H9 (cell line): ENCODE data around the gene CDC42EP4. TPM values are rescaled to one million over a fixed set of nuclear protein-coding genes. Genes with fewer than 3 reads are reported as not detected.

Source experiments
- DNase-seq: peaks from one replicate; pipeline ENCODE4 v3.0.0-alpha.2; 2017
- H2AFZ ChIP-seq: one replicate; pipeline ENCODE4 v1.6.1; 2013; ENCODE audit warnings: mild to moderate bottlenecking, low read length, control low read depth, moderate library complexity
- H2AK5ac ChIP-seq: 2 replicates; pipeline ENCODE4 v1.6.1; 2013; ENCODE audit warnings: low read length, control low read depth, mixed read lengths; ENCODE audit not compliant: insufficient read length
- H2BK120ac ChIP-seq: one replicate; pipeline ENCODE4 v1.6.1; 2013; ENCODE audit warnings: low read depth, mild to moderate bottlenecking, low read length, control low read depth, inconsistent platforms; ENCODE audit not compliant: poor library complexity, severe bottlenecking
- H2BK12ac ChIP-seq: 2 replicates; pipeline ENCODE4 v1.6.1; 2013; ENCODE audit warnings: low read length, control low read depth, mixed read lengths, low read depth; ENCODE audit not compliant: insufficient read length
- H2BK15ac ChIP-seq: 2 replicates; pipeline ENCODE4 v1.6.1; 2013; ENCODE audit warnings: low read depth, low read length, control low read depth
- H2BK20ac ChIP-seq: one replicate; pipeline ENCODE4 v1.6.1; 2013; ENCODE audit warnings: low read depth, mild to moderate bottlenecking, low read length, control low read depth, inconsistent platforms; ENCODE audit not compliant: poor library complexity, severe bottlenecking
- H2BK5ac ChIP-seq: 2 replicates; pipeline ENCODE4 v1.6.1; 2013; ENCODE audit warnings: low read length, control low read depth, mixed read lengths; ENCODE audit not compliant: insufficient read length
- H3K14ac ChIP-seq: 2 replicates; pipeline ENCODE4 v1.6.1; 2013; ENCODE audit warnings: low read length, control low read depth; ENCODE audit not compliant: insufficient read depth
- H3K18ac ChIP-seq: 2 replicates; pipeline ENCODE4 v1.6.1; 2013; ENCODE audit warnings: low read depth, mild to moderate bottlenecking, mixed read lengths, low read length, control low read depth; ENCODE audit not compliant: insufficient read length
- H3K23ac ChIP-seq: 2 replicates; pipeline ENCODE4 v1.6.1; 2013; ENCODE audit warnings: low read length, control low read depth, mixed read lengths, low read depth; ENCODE audit not compliant: insufficient read length
- H3K23me2 ChIP-seq: 2 replicates; pipeline ENCODE4 v1.6.1; 2013; ENCODE audit warnings: low read depth, mild to moderate bottlenecking, mixed read lengths, low read length, control low read depth; ENCODE audit not compliant: insufficient read length, poor library complexity, severe bottlenecking
- H3K27ac ChIP-seq: 2 replicates; pipeline ENCODE4 v1.5.1; 2013; ENCODE audit warnings: low read length, control low read depth, mixed read lengths, low read depth; ENCODE audit not compliant: insufficient read length
- H3K27me3 ChIP-seq: 2 replicates; pipeline ENCODE4 v1.6.1; 2013; ENCODE audit warnings: low read length, control low read depth, inconsistent platforms; ENCODE audit not compliant: insufficient read depth
- H3K4ac ChIP-seq: 2 replicates; pipeline ENCODE4 v1.6.1; 2013; ENCODE audit warnings: low read depth, mild to moderate bottlenecking, control low read depth, inconsistent platforms, low read length, moderate library complexity
- H3K4me1 ChIP-seq: 2 replicates; pipeline ENCODE4 v1.6.1; 2013; ENCODE audit warnings: low read length, control low read depth, inconsistent platforms; ENCODE audit not compliant: insufficient read depth
- H3K4me2 ChIP-seq: 2 replicates; pipeline ENCODE4 v1.6.1; 2013; ENCODE audit warnings: low read length, control low read depth, mixed read lengths; ENCODE audit not compliant: insufficient read length, insufficient read depth
- H3K56ac ChIP-seq: 2 replicates; pipeline ENCODE4 v1.6.1; 2013; ENCODE audit warnings: low read depth, mild to moderate bottlenecking, mixed read lengths, low read length, control low read depth; ENCODE audit not compliant: insufficient read length
- H3K79me1 ChIP-seq: 2 replicates; pipeline ENCODE4 v1.6.1; 2013; ENCODE audit warnings: low read depth, mild to moderate bottlenecking, moderate library complexity, low read length, control low read depth, inconsistent platforms; ENCODE audit not compliant: insufficient read depth, poor library complexity, severe bottlenecking
- H3K79me2 ChIP-seq: 2 replicates; pipeline ENCODE4 v1.6.1; 2013; ENCODE audit warnings: low read length, control low read depth, inconsistent platforms; ENCODE audit not compliant: insufficient read depth
- H3K9ac ChIP-seq: 2 replicates; pipeline ENCODE4 v1.6.1; 2013; ENCODE audit warnings: low read length, control low read depth, mixed read lengths; ENCODE audit not compliant: insufficient read length; ENCODE audit errors: extremely low read depth
- H3K9me3 ChIP-seq: one replicate; pipeline ENCODE4 v1.6.1; 2013; ENCODE audit warnings: low read depth, low read length, inconsistent platforms; ENCODE audit not compliant: control insufficient read depth
- H3T11ph ChIP-seq: one replicate; pipeline ENCODE4 v1.6.1; 2013; ENCODE audit warnings: mild to moderate bottlenecking, low read length, control low read depth, inconsistent platforms
- H4K20me1 ChIP-seq: one replicate; pipeline ENCODE4 v1.6.1; 2013; ENCODE audit not compliant: control insufficient read depth, insufficient read length, insufficient read depth
- H4K5ac ChIP-seq: 2 replicates; pipeline ENCODE4 v1.6.1; 2013; ENCODE audit warnings: low read depth, mild to moderate bottlenecking, mixed read lengths, low read length, control low read depth; ENCODE audit not compliant: insufficient read length
- H4K8ac ChIP-seq: replicated peaks from 2 replicates; pipeline ENCODE4 v1.6.1; 2013; ENCODE audit warnings: low read length, control low read depth, mixed read lengths, low read depth; ENCODE audit not compliant: insufficient read length
- H4K91ac ChIP-seq: 2 replicates; pipeline ENCODE4 v1.6.1; 2013; ENCODE audit warnings: low read depth, mild to moderate bottlenecking, moderate library complexity, mixed read lengths, low read length, control low read depth; ENCODE audit not compliant: insufficient read length
- H3K27ac Mint-ChIP-seq, 3 experiments: 2 replicates in 2 of 3; 3 replicates in 1 of 3; pipeline ENCODE4 v1.8.0; 2020 to 2021; ENCODE audit warnings: mixed read lengths in 3 of 3, mild to moderate bottlenecking in 1 of 3, moderate library complexity in 1 of 3
- H3K27me3 Mint-ChIP-seq: 2 replicates; pipeline ENCODE4 v1.8.0; 2021; ENCODE audit warnings: low read depth, mild to moderate bottlenecking, moderate library complexity, mixed read lengths
- H3K36me3 Mint-ChIP-seq, 3 experiments: 2 replicates in 2 of 3; 3 replicates in 1 of 3; pipeline ENCODE4 v1.8.0; 2020 to 2021; ENCODE audit warnings: low read depth in 3 of 3, mixed read lengths in 3 of 3; ENCODE audit not compliant: insufficient read depth in 1 of 3
- H3K4me1 Mint-ChIP-seq, 2 experiments: 2 replicates each; pipeline ENCODE4 v1.8.0; 2020; ENCODE audit warnings: mixed read lengths in 2 of 2
- H3K4me3 Mint-ChIP-seq, 2 experiments: 2 replicates in 1 of 2; 3 replicates in 1 of 2; pipeline ENCODE4 v1.8.0; 2020 to 2021; ENCODE audit warnings: mild to moderate bottlenecking in 2 of 2, mixed read lengths in 2 of 2, moderate library complexity in 1 of 2
- H3K9me3 Mint-ChIP-seq, 2 experiments: 2 replicates in 1 of 2; 3 replicates in 1 of 2; pipeline ENCODE4 v1.8.0; 2020; ENCODE audit warnings: mild to moderate bottlenecking in 2 of 2, mixed read lengths in 2 of 2, moderate library complexity in 1 of 2
- CTCF ChIP-seq: fragments of 200-600 bp; sonication (generic); conservative IDR thresholded peaks from 3 replicates; pipeline ENCODE4 v1.8.0; 2021; ENCODE audit warnings: antibody characterized with exemption, mild to moderate bottlenecking
- WGBS: extraction: QIAGEN DNeasy Blood & Tissue Kit; methylation state at CpG from one replicate; pipeline ENCODE4 v1.1.7; 2013; ENCODE audit warnings: missing lambda C conversion rate, low lambda C conversion rate, mixed read lengths; ENCODE audit not compliant: insufficient read length; ENCODE audit errors: extremely low coverage; 5-methylcytosine and 5-hydroxymethylcytosine counted together
- total RNA-seq: library from RNA; stranded (reverse); gene quantifications from 2 replicates; pipeline ENCODE4 v1.2.1, GENCODE V29; 2021

CDC42EP4 gene
- total RNA-seq, 1 experiment from 2014 or later, result 27.1 TPM

- H3K4me2 ChIP-seq, result no peak overlapping the region
- no peak overlapping the region for H2BK120ac ChIP-seq
- H3K79me2 ChIP-seq, result no peaks in the 10 kb centered on the region
- H3K9me3 ChIP-seq, result no peaks in the 10 kb centered on the region
- peaks cover 26 to 30% of the 10 kb centered on the region in 2 experiments for H3K4me1 Mint-ChIP-seq
- H2BK5ac ChIP-seq, result no peak overlapping the region
- no peaks in the 10 kb centered on the region for H3K9me3 Mint-ChIP-seq
- no peak overlapping the region for H2BK15ac ChIP-seq
- H3K27me3 Mint-ChIP-seq, result 0 out of 2 replicates have a peak, but pooled peaks cover 2% of the 10 kb centered on the region
- no peak overlapping the region for H3K14ac ChIP-seq
- no peak overlapping the region for H3K4me3 Mint-ChIP-seq
- no peak overlapping the region for H3K27ac ChIP-seq
- no peak for TF ChIP-seq CTCF
- H3K9ac ChIP-seq, result no peak overlapping the region
- no peaks in the 10 kb centered on the region for H4K20me1 ChIP-seq
- H4K91ac ChIP-seq, result no peak overlapping the region
- H2AK5ac ChIP-seq, result no peak overlapping the region
- H2BK20ac ChIP-seq, result no peak overlapping the region
- no peaks in the 10 kb centered on the region for H3K27me3 ChIP-seq
- peak overlapping the region in 1 of 3 experiments; percentile 73; a peak in 1 of 7 replicates for H3K27ac Mint-ChIP-seq
- no peaks in the 10 kb centered on the region for H3K23me2 ChIP-seq
- DNase-seq, result no peak
- no peak overlapping the region for H3K23ac ChIP-seq
- H4K8ac ChIP-seq, result no peak overlapping the region
- no CpG with 5 or more reads among the region's 3 CpGs for WGBS
- H3K4me1 ChIP-seq, result peaks cover 2% of the 10 kb centered on the region; the same call in 1 of the 2 replicates
- no peak overlapping the region for H3K4ac ChIP-seq
- no peak overlapping the region for H3K56ac ChIP-seq
- H3K36me3 Mint-ChIP-seq, result peaks cover 0 to 7% (median 0%) of the 10 kb centered on the region in 3 experiments; a peak in 2 of 7 replicates
- no peaks in the 10 kb centered on the region for H3K79me1 ChIP-seq
- no peak overlapping the region for H3K18ac ChIP-seq
- no peak overlapping the region for H4K5ac ChIP-seq
- no peak overlapping the region for H2BK12ac ChIP-seq
- no peak overlapping the region for H3T11ph ChIP-seq
- no peak overlapping the region for H2AFZ ChIP-seq
Observed at GRCh38 chr17:73300392-73300791, 11.4 kb downstream of the CDC42EP4 start.
